ENCODE data around the gene TGFBR1. TPM values are rescaled to one million over a fixed set of nuclear protein-coding genes. Genes with fewer than 3 reads are reported as not detected.
A peak's percentile ranks its signal among the peaks of the same experiment; 100 is the strongest.

The TGFBR1 gene
- total and polyA plus RNA-seq, 3 experiments from 2014 or later, result 34.4 to 41.9 (median 36.6) TPM

- ChIA-PET CTCF (interaction anchor here (1.0 to 1.5 kb wide), 5 partner anchors 10 to 152 kb away, joined by 3 to 5 read pairs (median 4); no protein-coding TSS in a partner anchor), POLR2A (no interaction called here)
- H3K4me1 Mint-ChIP-seq, result peaks cover 31 to 42% (median 33%) of the 10 kb centered on the region in 3 donors
- H3K27ac Mint-ChIP-seq, result peak overlapping the region in 7 of 8 donors; percentile 21 to 80 (median 54)
- Histone ChIP-seq H3K27me3 (ENCODE audit: insufficient read depth, low read length, poor library complexity, severe bottlenecking) (no peaks in the 10 kb centered on the region), H3K36me3 (ENCODE audit: insufficient read depth, low read length) (peaks cover 27% of the 10 kb centered on the region), H3K4me3 (ENCODE audit: low read length) (no peak overlapping the region), H3K9me3 (ENCODE audit: low read length) (no peaks in the 10 kb centered on the region), H3K4me1 (ENCODE audit: insufficient read depth, low read length) (peaks cover 16% of the 10 kb centered on the region), H3K27ac (ENCODE audit: low read depth, low read length) (no peak overlapping the region)
- no peaks in the 10 kb centered on the region for H3K27me3 Mint-ChIP-seq
- H3K9me3 Mint-ChIP-seq, result no peaks in the 10 kb centered on the region
- H3K36me3 Mint-ChIP-seq, result peaks cover 8 to 71% (median 21%) of the 10 kb centered on the region in 3 donors
- peak in 2 of 5 donors; percentile 43 to 79 for DNase-seq
- peak overlapping the region in 3 of 7 donors; percentile 23 to 32 (median 24) for H3K4me3 Mint-ChIP-seq
Measured at GRCh38 chr9:99150451-99151171, 45.7 kb downstream of the TGFBR1 start.

- Histone ChIP-seq H3K27me3 (ENCODE audit: insufficient read depth, low read length, poor library complexity, severe bottlenecking) (no peaks in the 10 kb centered on the region), H3K4me1 (ENCODE audit: insufficient read depth, low read length) (peaks cover 16% of the 10 kb centered on the region), H3K9me3 (ENCODE audit: low read length) (peaks cover 3% of the 10 kb centered on the region), H3K36me3 (ENCODE audit: insufficient read depth, low read length) (no peaks in the 10 kb centered on the region), H3K4me3 (ENCODE audit: low read length) (no peak overlapping the region), H3K27ac (ENCODE audit: low read depth, low read length) (no peak overlapping the region)
- Mint-ChIP-seq H3K9me3 (no peaks in the 10 kb centered on the region), H3K27me3 (no peaks in the 10 kb centered on the region), H3K4me3 (peak overlapping the region in 1 of 7 donors; percentile 52), H3K27ac (peak overlapping the region in 1 of 8 donors; percentile 21), H3K36me3 (peaks cover 0 to 35% (median 7%) of the 10 kb centered on the region in 3 donors), H3K4me1 (peaks cover 23 to 40% (median 28%) of the 10 kb centered on the region in 3 donors)
- POLR2A ChIA-PET, result no interaction called here
- CTCF ChIA-PET, result interaction anchor here (1.6 kb wide), 1 partner anchor 13 kb away, joined by 4 read pairs; no protein-coding TSS in a partner anchor
- no peak for DNase-seq
Measured at GRCh38 chr9:99154356-99154755, 49.4 kb downstream of the TGFBR1 start.

- Mint-ChIP-seq H3K4me1 (peaks cover 13 to 26% (median 18%) of the 10 kb centered on the region in 3 donors), H3K36me3 (peaks cover 0 to 25% (median 5%) of the 10 kb centered on the region in 3 donors), H3K9me3 (peaks cover 0 to 2% (median 0%) of the 10 kb centered on the region in 5 donors), H3K27me3 (no peaks in the 10 kb centered on the region), H3K4me3 (no peak overlapping the region), H3K27ac (peak overlapping the region in 1 of 8 donors; percentile 7)
- ChIA-PET CTCF (interaction anchor here (0.6 kb wide), 1 partner anchor 144 kb away, joined by 3 read pairs; no protein-coding TSS in a partner anchor), POLR2A (no interaction called here)
- no peak for DNase-seq
- peaks cover 6% of the 10 kb centered on the region for H3K4me1 ChIP-seq (ENCODE audit: insufficient read depth, low read length)
- no peaks in the 10 kb centered on the region for H3K27me3 ChIP-seq (ENCODE audit: insufficient read depth, low read length, poor library complexity, severe bottlenecking)
- peaks cover 3% of the 10 kb centered on the region for H3K9me3 ChIP-seq (ENCODE audit: low read length)
- H3K27ac ChIP-seq (ENCODE audit: low read depth, low read length), result no peak overlapping the region
- no peak overlapping the region for H3K4me3 ChIP-seq (ENCODE audit: low read length)
- no peaks in the 10 kb centered on the region for H3K36me3 ChIP-seq (ENCODE audit: insufficient read depth, low read length)
Measured at GRCh38 chr9:99155736-99156135, 50.8 kb downstream of the TGFBR1 start.

- Mint-ChIP-seq H3K36me3 (peaks cover 0 to 7% (median 2%) of the 10 kb centered on the region in 3 donors), H3K4me1 (peaks cover 10 to 15% (median 12%) of the 10 kb centered on the region in 3 donors), H3K9me3 (peaks cover 0 to 2% (median 0%) of the 10 kb centered on the region in 5 donors), H3K27me3 (peaks cover 0 to 3% of the 10 kb centered on the region in 2 donors), H3K4me3 (no peak overlapping the region), H3K27ac (peak overlapping the region in 1 of 8 donors; percentile 21)
- Histone ChIP-seq H3K4me3 (ENCODE audit: low read length) (no peak overlapping the region), H3K4me1 (ENCODE audit: insufficient read depth, low read length) (no peaks in the 10 kb centered on the region), H3K36me3 (ENCODE audit: insufficient read depth, low read length) (no peaks in the 10 kb centered on the region), H3K9me3 (ENCODE audit: low read length) (peaks cover 3% of the 10 kb centered on the region), H3K27me3 (ENCODE audit: insufficient read depth, low read length, poor library complexity, severe bottlenecking) (no peaks in the 10 kb centered on the region), H3K27ac (ENCODE audit: low read depth, low read length) (no peak overlapping the region)
- ChIA-PET POLR2A (no interaction called here), CTCF (no interaction called here)
- no peak for DNase-seq
Measured at GRCh38 chr9:99158629-99159028, 53.7 kb downstream of the TGFBR1 start.

GRCh38 chr9:99160173-99160572, 55.3 kb downstream of the TGFBR1 start:
- Mint-ChIP-seq H3K9me3 (peaks cover 0 to 2% (median 0%) of the 10 kb centered on the region in 5 donors), H3K27ac (no peak overlapping the region), H3K36me3 (no peaks in the 10 kb centered on the region), H3K4me3 (no peak overlapping the region), H3K4me1 (peaks cover 9 to 13% (median 10%) of the 10 kb centered on the region in 3 donors), H3K27me3 (peaks cover 0 to 3% of the 10 kb centered on the region in 2 donors)
- DNase-seq, result no peak
- ChIA-PET CTCF (interaction anchor here (2.3 kb wide), 1 partner anchor 10 kb away, joined by 5 read pairs; no protein-coding TSS in a partner anchor), POLR2A (interaction anchor here (0.7 kb wide), 1 partner anchor 56 kb away, joined by 3 read pairs; no protein-coding TSS in a partner anchor)
- H3K4me3 ChIP-seq (ENCODE audit: low read length), result no peak overlapping the region
- H3K4me1 ChIP-seq (ENCODE audit: insufficient read depth, low read length), result no peaks in the 10 kb centered on the region
- no peaks in the 10 kb centered on the region for H3K36me3 ChIP-seq (ENCODE audit: insufficient read depth, low read length)
- H3K27me3 ChIP-seq (ENCODE audit: insufficient read depth, low read length, poor library complexity, severe bottlenecking), result no peaks in the 10 kb centered on the region
- H3K9me3 ChIP-seq (ENCODE audit: low read length), result peaks cover 3% of the 10 kb centered on the region
- H3K27ac ChIP-seq (ENCODE audit: low read depth, low read length), result no peak overlapping the region

GRCh38 chr9:99162759-99163364, 57.9 kb downstream of the TGFBR1 start:
- peaks cover 0 to 2% (median 0%) of the 10 kb centered on the region in 5 donors for H3K9me3 Mint-ChIP-seq
- CTCF ChIA-PET, result interaction anchor here (1.0 to 2.9 kb wide), 3 partner anchors 9 to 25 kb away, joined by 3 to 13 read pairs (median 3); no protein-coding TSS in a partner anchor
- peaks cover 6 to 19% (median 14%) of the 10 kb centered on the region in 3 donors for H3K4me1 Mint-ChIP-seq
- H3K27me3 Mint-ChIP-seq, result peaks cover 3% of the 10 kb centered on the region in 2 donors
- peak in 1 of 5 donors; percentile 55 for DNase-seq
- no peaks in the 10 kb centered on the region for H3K9me3 ChIP-seq (ENCODE audit: low read length)
- H3K36me3 ChIP-seq (ENCODE audit: insufficient read depth, low read length), result no peaks in the 10 kb centered on the region
- no peak overlapping the region for H3K27ac ChIP-seq (ENCODE audit: low read depth, low read length)
- peaks cover 5% of the 10 kb centered on the region for H3K4me1 ChIP-seq (ENCODE audit: insufficient read depth, low read length)
- H3K36me3 Mint-ChIP-seq, result no peaks in the 10 kb centered on the region
- H3K4me3 ChIP-seq (ENCODE audit: low read length), result no peak overlapping the region
- POLR2A ChIA-PET, result no interaction called here
- no peaks in the 10 kb centered on the region for H3K27me3 ChIP-seq (ENCODE audit: insufficient read depth, low read length, poor library complexity, severe bottlenecking)
- H3K27ac Mint-ChIP-seq, result peak overlapping the region in 1 of 8 donors; percentile 47
- no peak overlapping the region for H3K4me3 Mint-ChIP-seq

GRCh38 chr9:99166149-99166548, 61.2 kb downstream of the TGFBR1 start:
- ChIA-PET CTCF (interaction anchor here (0.7 kb wide), 1 partner anchor 200 kb away, joined by 3 read pairs; no protein-coding TSS in a partner anchor), POLR2A (no interaction called here)
- H3K27me3 Mint-ChIP-seq, result peaks cover 9 to 18% of the 10 kb centered on the region in 2 donors

More at GRCh38 chr9:99166149-99166548, 61.2 kb downstream of the TGFBR1 start:
- no peak overlapping the region for H3K27ac ChIP-seq (ENCODE audit: low read depth, low read length)
- H3K9me3 Mint-ChIP-seq, result no peaks in the 10 kb centered on the region
- H3K9me3 ChIP-seq (ENCODE audit: low read length), result no peaks in the 10 kb centered on the region
- peaks cover 6 to 22% (median 21%) of the 10 kb centered on the region in 3 donors for H3K4me1 Mint-ChIP-seq
- H3K36me3 ChIP-seq (ENCODE audit: insufficient read depth, low read length), result no peaks in the 10 kb centered on the region
- H3K27ac Mint-ChIP-seq, result peak overlapping the region in 1 of 8 donors; percentile 10
- no peak overlapping the region for H3K4me3 Mint-ChIP-seq
- peaks cover 6% of the 10 kb centered on the region for H3K4me1 ChIP-seq (ENCODE audit: insufficient read depth, low read length)
- no peaks in the 10 kb centered on the region for H3K36me3 Mint-ChIP-seq
- DNase-seq, result peak in 1 of 5 donors; percentile 12
- H3K4me3 ChIP-seq (ENCODE audit: low read length), result no peak overlapping the region
- no peaks in the 10 kb centered on the region for H3K27me3 ChIP-seq (ENCODE audit: insufficient read depth, low read length, poor library complexity, severe bottlenecking)
